Tibial artery (tissue), 4 donors: ENCODE measurements around the gene CYP27B1.

ENCODE experiments used
- DNase-seq, 2 donors: peaks; one replicate each; pipeline ENCODE4 v3.0.0-alpha.2; 2019
- H3K27ac ChIP-seq, 2 donors: fragments of 200-600 bp; sonication (generic) in 1 of 2; 1 replicate in 1 of 2; 2 replicates in 1 of 2; pipeline ENCODE4 v1.5.1; 2018 to 2019; ENCODE audit warnings: mild to moderate bottlenecking in 1 of 2
- H3K27me3 ChIP-seq, 2 donors: fragments of 200-600 bp; sonication (generic) in 1 of 2; one replicate each; pipeline versions ENCODE4 v1.5.1 to v1.6.0; 2016 to 2019
- H3K36me3 ChIP-seq, 3 donors: fragments of 200-600 bp; sonication (generic) in 2 of 3; one replicate each; pipeline ENCODE4 v1.5.1; 2016 to 2019; ENCODE audit warnings: mild to moderate bottlenecking in 2 of 3
- H3K4me1 ChIP-seq, 4 donors: fragments of 200-600 bp; sonication (generic) in 2 of 4; 1 replicate in 3 of 4; 2 replicates in 1 of 4; pipeline ENCODE4 v1.5.1; 2016 to 2019
- H3K4me3 ChIP-seq, 2 donors: fragments of 200-600 bp; sonication (generic) in 1 of 2; 1 replicate in 1 of 2; 2 replicates in 1 of 2; pipeline ENCODE4 v1.5.1; 2018 to 2019; ENCODE audit warnings: mild to moderate bottlenecking in 2 of 2
- H3K9me3 ChIP-seq, 3 donors: fragments of 200-600 bp; sonication (generic) in 1 of 3; one replicate each; pipeline ENCODE4 v1.5.1; 2016 to 2019
- CTCF ChIP-seq, 2 experiments: fragments of 200-600 bp in 1 of 2; fragments of 450-650 bp in 1 of 2; IDR thresholded peaks; one replicate each; pipeline ENCODE4 v1.5.1; 2017 to 2019; ENCODE audit warnings: antibody characterized with exemption in 2 of 2, mild to moderate bottlenecking in 1 of 2, moderate library complexity in 1 of 2
- intact Hi-C: fragments of 100-400 bp; cut with DNase I; formaldehyde crosslinking; loops from one replicate; pipeline ENCODE4 v1.15.0; 2023; ENCODE audit warnings: low total_unique reads

The CYP27B1 gene

GRCh38 chr12:57813111-57813970, 46.5 kb upstream of the CYP27B1 start:
- peak in 1 of 2 donors; percentile 60 for DNase-seq
- no peaks in the 10 kb centered on the region for H3K27me3 ChIP-seq
- H3K27ac ChIP-seq: no peak overlapping the region
- no peaks in the 10 kb centered on the region for H3K9me3 ChIP-seq
- no peak for TF ChIP-seq CTCF (IDR thresholded peaks at IDR 0.05)
- intact Hi-C loops: no loop called here
- peaks cover 0 to 46% (median 29%) of the 10 kb centered on the region in 4 donors for H3K4me1 ChIP-seq
- H3K36me3 ChIP-seq: peaks cover 10 to 54% (median 29%) of the 10 kb centered on the region in 3 donors
- no peak overlapping the region for H3K4me3 ChIP-seq

GRCh38 chr12:57811028-57811755, 44.3 kb upstream of the CYP27B1 start:
- DNase-seq: peak in 1 of 2 donors; percentile 31
- peaks cover 10 to 74% (median 48%) of the 10 kb centered on the region in 3 donors for H3K36me3 ChIP-seq

DNA sequence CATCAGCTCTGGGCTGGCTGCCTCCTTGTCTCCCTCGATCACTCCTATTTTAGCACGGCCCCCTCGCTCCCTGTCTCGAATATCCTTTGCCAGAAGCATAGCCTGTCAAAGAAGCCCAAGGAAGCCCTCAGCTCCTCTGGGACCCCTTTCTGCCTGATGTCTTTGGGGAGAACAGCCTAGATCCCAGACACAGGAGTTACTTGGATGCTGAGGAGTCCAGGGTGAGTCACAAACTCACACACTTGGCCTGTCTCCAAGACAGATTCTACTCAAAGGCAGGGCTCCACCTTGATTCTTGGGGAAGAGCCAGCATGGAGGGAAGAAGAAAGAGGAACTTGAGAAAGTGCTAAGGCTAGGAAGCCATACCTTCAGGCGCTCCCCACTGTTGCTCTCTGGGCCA, 43.6 kb upstream of the CYP27B1 start:
- Histone ChIP-seq H3K36me3 (peaks cover 10 to 79% (median 50%) of the 10 kb centered on the region in 3 donors), H3K4me3 (no peak overlapping the region), H3K9me3 (no peaks in the 10 kb centered on the region), H3K27me3 (no peaks in the 10 kb centered on the region), H3K27ac (no peak overlapping the region), H3K4me1 (peaks cover 0 to 21% (median 13%) of the 10 kb centered on the region in 4 donors)
- intact Hi-C loops: no loop called here
- DNase-seq: no peak
- TF ChIP-seq CTCF (IDR thresholded peaks at IDR 0.05): no peak

More at GRCh38 chr12:57811028-57811755, 44.3 kb upstream of the CYP27B1 start:
- no peak for TF ChIP-seq CTCF (IDR thresholded peaks at IDR 0.05)
- Histone ChIP-seq H3K4me3 (no peak overlapping the region), H3K27ac (no peak overlapping the region), H3K9me3 (no peaks in the 10 kb centered on the region), H3K4me1 (peaks cover 0 to 29% (median 15%) of the 10 kb centered on the region in 4 donors), H3K27me3 (no peaks in the 10 kb centered on the region)
- intact Hi-C loops: no loop called here

- peaks cover 10 to 84% (median 50%) of the 10 kb centered on the region in 3 donors for H3K36me3 ChIP-seq
Observed at GRCh38 chr12:57809425-57809824, 42.5 kb upstream of the CYP27B1 start.

GRCh38 chr12:57808351-57808750, 41.5 kb upstream of the CYP27B1 start:
- Histone ChIP-seq H3K9me3 (no peaks in the 10 kb centered on the region), H3K27me3 (no peaks in the 10 kb centered on the region), H3K36me3 (peaks cover 13 to 81% (median 50%) of the 10 kb centered on the region in 3 donors), H3K4me3 (no peak overlapping the region), H3K27ac (no peak overlapping the region), H3K4me1 (peaks cover 0 to 5% (median 3%) of the 10 kb centered on the region in 4 donors)
- DNase-seq: no peak
- TF ChIP-seq CTCF (IDR thresholded peaks at IDR 0.05): no peak
- intact Hi-C loops: no loop called here

More at GRCh38 chr12:57809425-57809824, 42.5 kb upstream of the CYP27B1 start:
- TF ChIP-seq CTCF (IDR thresholded peaks at IDR 0.05): no peak
- H3K27me3 ChIP-seq: no peaks in the 10 kb centered on the region
- peaks cover 0 to 11% (median 7%) of the 10 kb centered on the region in 4 donors for H3K4me1 ChIP-seq
- intact Hi-C loops: no loop called here
- H3K9me3 ChIP-seq: no peaks in the 10 kb centered on the region
- no peak overlapping the region for H3K4me3 ChIP-seq
- no peak for DNase-seq
- H3K27ac ChIP-seq: no peak overlapping the region
